B cell (primary cell): Measurements from ENCODE around the gene ATPAF1. TPM values are rescaled to one million over a fixed set of nuclear protein-coding genes. Genes with fewer than 3 reads are reported as not detected.

Source experiments
- ATAC-seq: fragments of 200-7000 bp; cut with Tn5 transposase; one replicate; pipeline ENCODE4 v1.10.0; 2021; ENCODE audit warnings: low read depth, mild to moderate bottlenecking, moderate number of reproducible peaks, moderate library complexity
- CTCF ChIA-PET: fragments of 350-600 bp; sonication (Branson Sonifier 250); formaldehyde crosslinking; loops from one replicate; lab custom pipeline; 2021; ENCODE audit warnings: antibody characterized with exemption, inconsistent platforms; lab: Charles Lee
- POLR2A ChIA-PET: fragments of 350-600 bp; sonication (Branson Sonifier 250); formaldehyde crosslinking; loops from one replicate; lab custom pipeline; 2021; ENCODE audit warnings: antibody characterized with exemption; lab: Charles Lee
- DNase-seq: peaks from one replicate; pipeline ENCODE4 v3.0.0; 2013
- H2AFZ ChIP-seq: 2 replicates; pipeline ENCODE4 v1.6.1; 2012; ENCODE audit warnings: mild to moderate bottlenecking, low read depth, low read length; ENCODE audit not compliant: insufficient read depth, poor library complexity, severe bottlenecking
- H3K27ac ChIP-seq, 2 donors: 1 replicate in 1 of 2; 2 replicates in 1 of 2; pipeline ENCODE4 v1.5.1; 2012 to 2013; ENCODE audit warnings: low read length in 2 of 2, mild to moderate bottlenecking in 2 of 2, moderate library complexity in 1 of 2
- H3K27me3 ChIP-seq, 4 experiments: fragments of 200-600 bp in 1 of 4; sonication (generic) in 1 of 4; replicated peaks in 1 of 4; 1 replicate in 2 of 4; 2 replicates in 2 of 4; pipeline versions ENCODE4 v1.6.1 to v1.7.0; 2013 to 2016; ENCODE audit warnings: low read length in 3 of 4, mild to moderate bottlenecking in 2 of 4, mixed read lengths in 1 of 4, moderate library complexity in 1 of 4; ENCODE audit not compliant: insufficient read depth in 4 of 4, control insufficient read depth in 3 of 4; ENCODE audit errors: control extremely low read depth in 1 of 4
- H3K36me3 ChIP-seq, 2 experiments: replicated peaks in 1 of 2; 1 replicate in 1 of 2; 2 replicates in 1 of 2; pipeline versions ENCODE4 v1.6.1 to v1.7.1; 2013; ENCODE audit warnings: low read length in 1 of 2; ENCODE audit not compliant: insufficient read depth in 2 of 2, control insufficient read depth in 1 of 2; ENCODE audit errors: control extremely low read depth in 1 of 2, extremely low read depth in 1 of 2
- H3K4me1 ChIP-seq, 2 donors: fragments of 200-600 bp in 1 of 2; sonication (generic) in 1 of 2; 1 replicate in 1 of 2; 2 replicates in 1 of 2; pipeline versions ENCODE4 v1.5.1 to v1.6.1; 2013 to 2017; ENCODE audit warnings: low read length in 2 of 2; ENCODE audit not compliant: control insufficient read depth in 2 of 2, insufficient read depth in 2 of 2
- H3K4me2 ChIP-seq: replicated peaks from 2 replicates; pipeline ENCODE3; 2012; ENCODE audit warnings: mild to moderate bottlenecking, low read depth, low read length; ENCODE audit not compliant: poor library complexity, severe bottlenecking
- H3K4me3 ChIP-seq, 5 experiments: fragments of 200-600 bp in 1 of 5; sonication (generic) in 1 of 5; 1 replicate in 3 of 5; 2 replicates in 2 of 5; pipeline versions ENCODE4 v1.5.1 to v1.7.0; 2011 to 2016; ENCODE audit warnings: low read length in 4 of 5, mild to moderate bottlenecking in 4 of 5, low read depth in 2 of 5, control low read depth in 1 of 5, moderate library complexity in 1 of 5; ENCODE audit not compliant: insufficient read depth in 1 of 5; ENCODE audit errors: control extremely low read depth in 1 of 5, extremely low read depth in 1 of 5
- H3K79me2 ChIP-seq: fragments of 200-600 bp; sonication (generic); one replicate; pipeline ENCODE4 v1.6.0; 2016; ENCODE audit warnings: low read length; ENCODE audit not compliant: control insufficient read depth, insufficient read depth
- H3K9ac ChIP-seq: fragments of 200-600 bp; sonication (generic); 2 replicates; pipeline ENCODE4 v1.6.1; 2017; ENCODE audit warnings: mild to moderate bottlenecking, low read length, moderate library complexity
- H3K9me3 ChIP-seq, 3 donors: one replicate each; pipeline versions ENCODE4 v1.6.1 to v1.7.1; 2013; ENCODE audit warnings: low read length in 2 of 3; ENCODE audit not compliant: control insufficient read depth in 2 of 3, insufficient read depth in 1 of 3; ENCODE audit errors: control extremely low read depth in 1 of 3
- H4K20me1 ChIP-seq: 2 replicates; pipeline ENCODE4 v1.6.0; 2012; ENCODE audit warnings: mild to moderate bottlenecking, low read length; ENCODE audit not compliant: insufficient read depth, control insufficient read depth, poor library complexity, severe bottlenecking
- H3K27ac Mint-ChIP-seq: one replicate; pipeline ENCODE4 v1.8.0; 2021; ENCODE audit warnings: mixed read lengths
- H3K27me3 Mint-ChIP-seq: one replicate; pipeline ENCODE4 v1.8.0; 2021; ENCODE audit warnings: mixed read lengths
- H3K4me1 Mint-ChIP-seq: one replicate; pipeline ENCODE4 v1.8.0; 2021; ENCODE audit warnings: mixed read lengths
- H3K4me3 Mint-ChIP-seq: one replicate; pipeline ENCODE4 v1.8.0; 2021; ENCODE audit warnings: mixed read lengths
- H3K9me3 Mint-ChIP-seq: one replicate; pipeline ENCODE4 v1.8.0; 2022; ENCODE audit warnings: mixed read lengths; ENCODE audit not compliant: insufficient read depth
- EZH2 ChIP-seq: IDR thresholded peaks from 2 replicates; pipeline ENCODE4 v1.6.1; 2012; ENCODE audit warnings: borderline replicate concordance, low read depth, mild to moderate bottlenecking, moderate library complexity, low read length; ENCODE audit not compliant: insufficient read depth, poor library complexity, severe bottlenecking
- WGBS: methylation state at CpG from one replicate; pipeline ENCODE4 v1.1.5; 2013; ENCODE audit warnings: missing lambda C conversion rate; ENCODE audit not compliant: insufficient coverage; 5-methylcytosine and 5-hydroxymethylcytosine counted together
- intact Hi-C: fragments of 100-400 bp; cut with micrococcal nuclease; formaldehyde crosslinking; loops from one replicate; pipeline ENCODE4 v1.10.0; 2022
- polyA plus RNA-seq: library from polyadenylated mRNA; depleted of rRNA; stranded (reverse); fragments of >200 nt; gene quantifications from 2 replicates; pipeline ENCODE4 v1.2.3, GENCODE V29; 2012
- total RNA-seq, 2 donors: library from RNA; stranded (reverse); fragments of 120-200 nt in 1 of 2; gene quantifications; 1 replicate in 1 of 2; 2 replicates in 1 of 2; pipeline versions ENCODE4 v1.2.3 to v1.2.4, GENCODE V29; 2013 to 2022
- TF ChIP-seq, protein P1 (sequence below): fragments of 200-600 bp; IDR thresholded peaks from one replicate; pipeline ENCODE4 v1.8.0; 2022; ENCODE audit warnings: antibody characterized with exemption, mild to moderate bottlenecking

Gene ATPAF1
- total and polyA plus RNA-seq, 2 donors (not counting 1 experiment from before 2014, with no cell fraction given): 18.3 to 22.0 TPM

DNA sequence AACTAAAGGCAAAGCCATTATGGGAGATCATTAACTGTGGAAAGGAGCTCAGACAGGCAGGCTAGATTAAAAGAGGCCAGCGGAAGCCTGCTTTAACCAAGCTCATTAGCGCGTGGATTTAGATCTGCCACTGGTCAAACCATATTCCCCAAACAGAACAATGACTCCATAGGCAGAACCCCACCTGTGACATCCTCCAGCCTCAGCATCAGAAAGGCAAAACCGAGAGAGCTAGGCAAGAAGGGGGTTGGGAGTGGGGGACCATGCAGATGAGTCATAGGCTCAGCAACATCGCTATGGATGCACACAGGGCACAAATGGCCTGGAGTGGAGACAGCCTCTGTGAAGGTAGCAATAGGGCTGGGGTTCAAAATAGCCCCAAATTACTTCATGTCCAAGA, 84.7 kb downstream of the ATPAF1 start:
- TF ChIP-seq, protein P1, sequence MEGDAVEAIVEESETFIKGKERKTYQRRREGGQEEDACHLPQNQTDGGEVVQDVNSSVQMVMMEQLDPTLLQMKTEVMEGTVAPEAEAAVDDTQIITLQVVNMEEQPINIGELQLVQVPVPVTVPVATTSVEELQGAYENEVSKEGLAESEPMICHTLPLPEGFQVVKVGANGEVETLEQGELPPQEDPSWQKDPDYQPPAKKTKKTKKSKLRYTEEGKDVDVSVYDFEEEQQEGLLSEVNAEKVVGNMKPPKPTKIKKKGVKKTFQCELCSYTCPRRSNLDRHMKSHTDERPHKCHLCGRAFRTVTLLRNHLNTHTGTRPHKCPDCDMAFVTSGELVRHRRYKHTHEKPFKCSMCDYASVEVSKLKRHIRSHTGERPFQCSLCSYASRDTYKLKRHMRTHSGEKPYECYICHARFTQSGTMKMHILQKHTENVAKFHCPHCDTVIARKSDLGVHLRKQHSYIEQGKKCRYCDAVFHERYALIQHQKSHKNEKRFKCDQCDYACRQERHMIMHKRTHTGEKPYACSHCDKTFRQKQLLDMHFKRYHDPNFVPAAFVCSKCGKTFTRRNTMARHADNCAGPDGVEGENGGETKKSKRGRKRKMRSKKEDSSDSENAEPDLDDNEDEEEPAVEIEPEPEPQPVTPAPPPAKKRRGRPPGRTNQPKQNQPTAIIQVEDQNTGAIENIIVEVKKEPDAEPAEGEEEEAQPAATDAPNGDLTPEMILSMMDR: no peak
- TF ChIP-seq EZH2: no peak
- H3K4me1 ChIP-seq: no peaks in the 10 kb centered on the region
- H3K27me3 ChIP-seq: no peaks in the 10 kb centered on the region
- WGBS: 91% methylated on average over 4 of the region's 5 CpGs
- Mint-ChIP-seq H3K4me1 (peaks cover 2% of the 10 kb centered on the region), H3K9me3 (no peaks in the 10 kb centered on the region), H3K4me3 (no peak overlapping the region), H3K27me3 (no peaks in the 10 kb centered on the region), H3K27ac (no peak overlapping the region)
- no peak overlapping the region for H3K27ac ChIP-seq
- DNase-seq (no peak), ATAC-seq (no peak)
- no peaks in the 10 kb centered on the region for H3K9me3 ChIP-seq
- no peaks in the 10 kb centered on the region for H3K79me2 ChIP-seq
- H4K20me1 ChIP-seq: no peaks in the 10 kb centered on the region
- no peak overlapping the region for H3K4me2 ChIP-seq
- H3K9ac ChIP-seq: no peak overlapping the region
- H3K4me3 ChIP-seq: no peak overlapping the region
- H3K36me3 ChIP-seq: peaks cover 0 to 47% of the 10 kb centered on the region in 2 experiments
- intact Hi-C loops: no loop called here
- H2AFZ ChIP-seq: no peak overlapping the region
- CTCF ChIA-PET: interaction anchor here (0.6 to 1.4 kb wide), 2 partner anchors 67 to 103 kb away, joined by 3 read pairs; no protein-coding TSS in a partner anchor
- POLR2A ChIA-PET: no interaction called here

DNA sequence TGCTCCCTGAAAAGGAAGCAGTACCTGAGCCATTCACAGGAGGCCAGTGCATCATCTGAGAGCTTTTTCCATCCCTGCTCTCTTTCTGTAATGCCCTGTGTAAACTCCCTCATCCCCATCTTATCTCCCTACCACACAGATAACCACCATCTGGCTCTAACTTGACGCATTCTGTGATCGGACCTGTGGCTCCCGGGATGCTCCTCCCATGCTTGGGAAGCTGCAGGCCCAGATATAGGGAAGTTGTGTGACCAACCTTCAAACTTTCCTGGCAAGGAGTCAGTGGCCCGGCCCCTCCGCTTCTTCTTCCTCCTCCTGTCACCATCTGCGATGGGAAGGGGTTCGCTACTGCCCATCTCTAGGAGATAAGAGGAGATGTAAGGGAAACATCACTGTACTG, 85.2 kb downstream of the ATPAF1 start:
- Histone ChIP-seq H3K9ac (no peak overlapping the region), H3K4me1 (no peaks in the 10 kb centered on the region), H3K79me2 (no peaks in the 10 kb centered on the region), H3K36me3 (peaks cover 0 to 51% of the 10 kb centered on the region in 2 experiments), H2AFZ (no peak overlapping the region), H3K4me2 (no peak overlapping the region), H3K4me3 (no peak overlapping the region), H3K27ac (no peak overlapping the region), H3K27me3 (no peaks in the 10 kb centered on the region), H4K20me1 (no peaks in the 10 kb centered on the region), H3K9me3 (no peaks in the 10 kb centered on the region)
- no peak overlapping the region for H3K27ac Mint-ChIP-seq
- DNase-seq (no peak), ATAC-seq (no peak)
- 93% methylated on average over 3 of the region's 7 CpGs for WGBS
- H3K9me3 Mint-ChIP-seq: no peaks in the 10 kb centered on the region
- POLR2A ChIA-PET: no interaction called here
- intact Hi-C loops: no loop called here
- no peaks in the 10 kb centered on the region for H3K27me3 Mint-ChIP-seq
- TF ChIP-seq, protein P1: no peak
- TF ChIP-seq EZH2: no peak
- no peak overlapping the region for H3K4me3 Mint-ChIP-seq
- H3K4me1 Mint-ChIP-seq: peaks cover 2% of the 10 kb centered on the region
- CTCF ChIA-PET: interaction anchor here (1.4 kb wide), 1 partner anchor 103 kb away, joined by 3 read pairs; no protein-coding TSS in a partner anchor

Other genes with a start within 250 kb of the ATPAF1 start
- gene DMBX1, start 178.5 kb downstream of the ATPAF1 start, total RNA-seq: not detected in 2 replicates
- gene DMBX1, start 178.5 kb downstream of the ATPAF1 start, polyA plus RNA-seq: not detected in 2 replicates
- gene KNCN, start 116.7 kb downstream of the ATPAF1 start, total RNA-seq: not detected in 2 replicates
- not detected in 2 replicates for gene KNCN, start 116.7 kb downstream of the ATPAF1 start, polyA plus RNA-seq
- gene MKNK1, start 64.1 kb downstream of the ATPAF1 start, total RNA-seq: 69.5 and 73.0 TPM in 2 replicates
- gene MKNK1, start 64.1 kb downstream of the ATPAF1 start, polyA plus RNA-seq: 51.0 and 71.2 TPM in 2 replicates
- 19.2 and 19.3 TPM in 2 replicates for gene MOB3C, start 51.6 kb downstream of the ATPAF1 start, total RNA-seq
- 11.9 and 18.9 TPM in 2 replicates for gene MOB3C, start 51.6 kb downstream of the ATPAF1 start, polyA plus RNA-seq
- not detected in 2 replicates for gene TEX38, start 3.5 kb upstream of the ATPAF1 start, total RNA-seq
- gene TEX38, start 3.5 kb upstream of the ATPAF1 start, polyA plus RNA-seq: not detected in 2 replicates
- 90.0 and 98.8 TPM in 2 replicates for gene EFCAB14, start 50.8 kb upstream of the ATPAF1 start, total RNA-seq
- gene EFCAB14, start 50.8 kb upstream of the ATPAF1 start, polyA plus RNA-seq: 20.3 and 22.8 TPM in 2 replicates
- not detected in 2 replicates for gene CYP4B1, start 130.7 kb upstream of the ATPAF1 start, total RNA-seq
- gene CYP4B1, start 130.7 kb upstream of the ATPAF1 start, polyA plus RNA-seq: not detected in 2 replicates